ENCODE measurements around the gene CHMP4B.

Gene CHMP4B, protein sequence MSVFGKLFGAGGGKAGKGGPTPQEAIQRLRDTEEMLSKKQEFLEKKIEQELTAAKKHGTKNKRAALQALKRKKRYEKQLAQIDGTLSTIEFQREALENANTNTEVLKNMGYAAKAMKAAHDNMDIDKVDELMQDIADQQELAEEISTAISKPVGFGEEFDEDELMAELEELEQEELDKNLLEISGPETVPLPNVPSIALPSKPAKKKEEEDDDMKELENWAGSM

DNA sequence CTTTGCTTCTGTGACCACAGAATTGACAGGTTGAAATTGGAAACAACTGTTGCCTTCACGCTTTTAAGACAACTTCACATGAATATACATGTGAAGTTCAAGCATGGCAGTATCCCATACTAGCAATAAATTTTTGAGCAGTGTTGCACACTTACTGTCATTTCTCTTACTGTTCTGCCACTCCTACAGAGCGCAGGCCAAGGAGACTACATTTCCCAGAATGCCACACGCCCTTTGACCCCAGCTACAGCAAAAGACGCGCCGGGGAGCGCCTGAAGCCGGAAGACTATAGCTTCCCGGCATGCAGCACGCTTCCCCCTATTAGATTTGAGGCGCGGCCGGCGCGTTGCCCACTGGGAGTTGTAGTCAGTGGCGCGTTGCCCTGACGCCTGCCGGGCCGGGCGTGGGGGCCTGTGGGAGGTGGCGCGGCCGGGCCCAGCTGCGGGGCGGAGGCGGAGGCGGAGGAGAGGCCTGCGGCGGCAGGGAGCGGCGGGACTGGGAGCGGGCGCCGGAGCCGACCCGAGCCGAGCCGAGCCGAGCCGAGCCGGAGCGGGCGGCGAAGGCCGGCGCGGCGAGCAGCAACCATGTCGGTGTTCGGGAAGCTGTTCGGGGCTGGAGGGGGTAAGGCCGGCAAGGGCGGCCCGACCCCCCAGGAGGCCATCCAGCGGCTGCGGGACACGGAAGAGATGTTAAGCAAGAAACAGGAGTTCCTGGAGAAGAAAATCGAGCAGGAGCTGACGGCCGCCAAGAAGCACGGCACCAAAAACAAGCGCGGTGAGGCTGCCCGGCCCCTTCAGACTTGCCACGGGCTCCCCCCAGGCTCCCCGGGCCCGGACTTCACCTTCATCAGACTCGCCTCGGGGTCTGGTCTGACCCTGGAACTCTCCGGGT is at the start of gene CHMP4B:
Gene CHMP4B, plus strand, starts transcription at position 464 of the 891 bp plus-strand sequence. Its CDS starts 121 bp downstream, at position 585.
- peak; percentile 98 for ATAC-seq

DNA sequence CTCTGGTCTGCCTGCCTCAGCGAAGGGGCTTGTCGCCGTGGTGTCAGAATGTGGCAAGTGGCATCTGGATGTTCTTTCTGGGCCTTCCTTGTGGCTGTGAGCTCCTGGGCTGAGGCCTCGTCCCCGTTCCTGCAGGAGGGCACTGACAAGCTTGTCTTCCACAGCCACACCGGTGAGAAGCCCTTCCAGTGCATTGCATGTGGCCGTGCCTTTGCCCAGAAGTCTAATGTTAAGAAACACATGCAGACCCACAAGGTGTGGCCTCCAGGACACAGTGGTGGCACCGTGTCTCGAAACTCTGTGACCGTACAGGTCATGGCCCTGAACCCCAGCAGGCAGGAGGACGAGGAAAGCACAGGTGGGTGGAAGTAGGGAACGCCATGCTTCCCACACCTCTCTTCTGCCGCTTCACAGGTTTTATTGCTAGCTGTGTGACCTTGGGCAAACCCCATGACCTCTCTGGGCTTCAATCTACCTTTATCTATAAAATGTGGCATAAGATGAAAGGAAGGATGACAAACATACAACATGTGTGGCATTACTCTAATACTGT is 49.4 kb upstream of the CHMP4B start:
- Mint-ChIP-seq H3K36me3 (peaks cover 26% of the 10 kb centered on the region), H3K27ac (no peak overlapping the region), H3K9me3 (no peaks in the 10 kb centered on the region), H3K4me3 (no peak overlapping the region), H3K4me1 (no peaks in the 10 kb centered on the region)
- no peak for ATAC-seq
- no peak for DNase-seq (ENCODE audit: low spot score in 2 of 2)

More for the DNA sequence above, at the start of gene CHMP4B:
- H3K36me3 Mint-ChIP-seq, result peaks cover 44% of the 10 kb centered on the region
- DNase-seq (ENCODE audit: low spot score in 2 of 2), result peak; percentile 93 to 98
- H3K9me3 Mint-ChIP-seq, result no peaks in the 10 kb centered on the region
- H3K4me3 Mint-ChIP-seq, result peak within 1 kb of the TSS; percentile 100
- H3K27ac Mint-ChIP-seq, result peak within 1 kb of the TSS; percentile 100
- H3K4me1 Mint-ChIP-seq, result peaks cover 42% of the 10 kb centered on the region

DNA sequence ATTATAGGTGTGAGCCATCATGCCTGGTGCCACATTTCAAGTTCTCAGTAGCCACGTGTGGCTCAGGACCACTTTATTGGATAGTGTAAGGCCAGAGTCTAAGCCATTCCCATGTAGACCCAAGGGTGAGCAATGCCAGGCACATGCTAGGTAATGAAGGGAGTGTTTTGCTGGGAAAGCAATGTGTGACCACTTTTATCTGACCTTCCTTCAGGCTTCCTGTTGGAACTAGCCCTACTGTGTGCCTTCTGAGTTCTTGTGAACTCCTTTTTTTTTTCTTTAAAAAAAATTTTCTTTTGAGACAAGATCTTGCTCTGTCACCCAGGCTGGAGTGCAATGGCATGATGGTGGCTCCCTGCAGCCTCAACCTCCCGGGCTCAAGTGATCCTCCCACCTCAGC is 46.0 kb upstream of the CHMP4B start:
- no peak overlapping the region for H3K4me3 Mint-ChIP-seq
- DNase-seq (ENCODE audit: low spot score in 2 of 2), result no peak

DNA sequence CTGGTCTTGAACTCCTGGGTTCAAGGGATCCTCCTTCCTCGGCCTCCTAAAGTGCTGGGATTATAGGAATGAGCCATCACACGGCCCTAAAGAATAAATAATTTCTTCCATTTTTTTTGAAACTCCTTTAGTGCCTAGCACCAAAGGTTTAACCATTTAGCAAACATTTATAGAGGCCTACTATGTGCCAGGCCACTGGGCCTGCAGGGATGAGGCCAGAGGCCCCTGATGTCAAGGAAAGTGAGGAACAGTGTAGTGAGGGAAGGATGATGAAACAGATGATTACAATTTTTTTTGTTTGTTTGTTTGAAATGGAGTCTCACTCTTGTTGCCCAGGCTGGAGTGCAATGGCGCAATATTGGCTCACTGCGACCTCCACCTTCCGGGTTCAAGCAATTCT is 45.6 kb upstream of the CHMP4B start:
- ATAC-seq (no peak), DNase-seq (ENCODE audit: low spot score in 2 of 2) (no peak)
- Mint-ChIP-seq H3K27ac (no peak overlapping the region), H3K36me3 (peaks cover 42% of the 10 kb centered on the region), H3K9me3 (no peaks in the 10 kb centered on the region), H3K4me1 (no peaks in the 10 kb centered on the region), H3K4me3 (no peak overlapping the region)

More for the DNA sequence above, 46.0 kb upstream of the CHMP4B start:
- no peak for ATAC-seq
- Mint-ChIP-seq H3K36me3 (peaks cover 43% of the 10 kb centered on the region), H3K4me1 (no peaks in the 10 kb centered on the region), H3K9me3 (no peaks in the 10 kb centered on the region), H3K27ac (no peak overlapping the region)

DNA sequence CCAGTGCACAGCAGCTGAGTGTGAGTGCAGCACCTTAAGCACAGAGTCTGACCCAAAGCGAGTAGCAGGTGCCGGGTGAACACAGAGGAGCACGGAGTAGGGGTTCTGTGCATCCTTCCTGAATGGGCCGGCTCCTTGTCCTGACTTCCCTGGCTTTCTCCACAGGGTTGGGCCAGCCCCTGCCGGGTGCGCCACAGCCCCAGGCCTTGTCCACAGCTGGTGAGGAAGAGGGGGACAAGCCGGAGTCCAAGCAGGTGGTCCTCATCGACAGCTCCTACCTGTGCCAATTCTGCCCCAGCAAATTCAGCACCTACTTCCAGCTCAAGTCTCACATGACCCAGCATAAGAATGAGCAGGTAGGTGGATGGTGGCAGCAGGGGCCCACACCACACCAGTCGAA is 44.5 kb upstream of the CHMP4B start:
- Mint-ChIP-seq H3K36me3 (peaks cover 33% of the 10 kb centered on the region), H3K9me3 (no peaks in the 10 kb centered on the region), H3K4me1 (no peaks in the 10 kb centered on the region), H3K27ac (no peak overlapping the region), H3K4me3 (no peak overlapping the region)
- DNase-seq (ENCODE audit: low spot score in 2 of 2), result no peak
- no peak for ATAC-seq

DNA sequence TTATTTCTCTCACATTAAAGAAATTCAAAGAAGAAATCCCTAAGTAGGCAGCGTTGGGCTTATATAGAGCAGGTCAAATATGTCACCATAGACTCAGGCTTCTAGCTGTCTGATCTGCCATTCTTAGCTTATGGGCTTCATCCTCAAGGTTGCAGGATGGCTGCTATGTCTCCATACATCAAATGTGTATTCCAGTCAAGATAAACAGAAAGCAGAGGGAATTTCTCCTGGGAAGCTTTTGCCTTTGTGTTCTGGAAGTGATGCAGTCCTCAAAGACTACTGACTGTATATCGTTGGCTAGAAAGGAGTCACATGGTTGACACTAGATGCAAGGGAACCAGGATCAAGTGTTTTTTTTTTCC is 43.4 kb upstream of the CHMP4B start:
- DNase-seq (ENCODE audit: low spot score in 2 of 2) (no peak), ATAC-seq (no peak)
- Mint-ChIP-seq H3K27ac (no peak overlapping the region), H3K4me1 (peaks cover 2% of the 10 kb centered on the region), H3K9me3 (no peaks in the 10 kb centered on the region), H3K4me3 (no peak overlapping the region), H3K36me3 (peaks cover 25% of the 10 kb centered on the region)

DNA sequence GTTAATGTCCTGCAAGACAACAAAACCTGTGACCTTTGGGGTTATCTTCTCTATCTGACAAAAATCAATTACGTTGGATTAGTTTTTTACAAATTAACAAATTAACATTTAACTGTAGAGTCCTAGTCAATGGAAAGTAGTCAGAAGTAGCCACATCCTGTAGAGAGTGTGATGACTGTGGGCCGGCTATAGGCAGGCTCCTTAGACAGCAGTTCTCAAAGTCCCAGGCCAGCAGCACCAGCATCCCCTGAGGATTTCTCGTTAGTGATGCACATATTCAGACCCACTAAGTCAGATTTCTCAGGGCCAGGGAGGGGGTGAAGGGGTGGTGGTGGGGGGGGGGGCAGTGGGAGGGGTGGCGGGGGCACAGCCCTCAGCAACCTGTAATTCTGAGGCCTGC is 42.1 kb upstream of the CHMP4B start:
- Mint-ChIP-seq H3K27ac (no peak overlapping the region), H3K9me3 (no peaks in the 10 kb centered on the region), H3K4me3 (no peak overlapping the region), H3K36me3 (peaks cover 25% of the 10 kb centered on the region), H3K4me1 (peaks cover 10% of the 10 kb centered on the region)
- no peak for DNase-seq (ENCODE audit: low spot score in 2 of 2)
- no peak for ATAC-seq

DNA sequence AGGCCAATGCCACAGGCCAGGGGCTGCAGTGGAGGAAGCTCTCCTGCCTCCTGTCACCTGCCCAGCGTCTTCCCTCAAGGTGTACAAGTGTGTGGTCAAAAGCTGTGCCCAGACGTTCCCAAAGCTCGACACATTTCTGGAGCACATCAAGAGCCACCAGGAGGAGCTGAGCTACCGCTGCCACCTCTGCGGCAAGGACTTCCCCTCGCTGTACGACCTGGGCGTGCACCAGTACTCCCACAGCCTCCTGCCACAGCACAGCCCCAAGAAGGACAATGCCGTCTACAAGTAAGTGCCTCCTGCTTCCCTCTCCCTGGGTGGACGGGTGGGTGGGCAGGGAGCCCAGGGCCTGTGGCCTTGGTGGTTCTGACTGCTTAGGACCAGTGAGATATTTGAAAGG is 41.1 kb upstream of the CHMP4B start:
- Mint-ChIP-seq H3K9me3 (no peaks in the 10 kb centered on the region), H3K36me3 (peaks cover 25% of the 10 kb centered on the region), H3K4me3 (no peak overlapping the region), H3K27ac (no peak overlapping the region), H3K4me1 (peaks cover 10% of the 10 kb centered on the region)
- DNase-seq (ENCODE audit: low spot score in 2 of 2) (no peak), ATAC-seq (no peak)

DNA sequence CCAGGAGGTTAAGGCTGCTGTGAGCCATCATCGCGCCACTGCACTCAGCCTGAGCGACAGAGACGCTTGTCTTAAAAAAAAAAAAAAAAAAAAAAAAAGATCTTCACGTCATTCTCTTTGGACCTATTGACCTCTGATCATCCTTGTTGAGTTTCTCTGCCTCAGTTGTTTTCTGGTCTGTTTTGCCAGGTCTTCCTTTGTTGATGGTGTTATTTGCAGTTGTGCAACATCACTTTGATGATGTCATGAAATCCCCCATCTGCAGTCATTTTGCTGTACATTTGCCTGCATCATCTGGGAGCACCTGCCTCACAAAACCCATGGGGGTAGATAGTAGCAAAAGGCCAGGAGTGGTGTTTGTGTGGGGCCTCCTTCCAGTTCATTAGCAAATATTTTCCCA is 39.2 kb upstream of the CHMP4B start:
- Mint-ChIP-seq H3K27ac (no peak overlapping the region), H3K4me1 (peaks cover 10% of the 10 kb centered on the region), H3K4me3 (no peak overlapping the region), H3K9me3 (no peaks in the 10 kb centered on the region), H3K36me3 (peaks cover 16% of the 10 kb centered on the region)
- ATAC-seq (no peak), DNase-seq (ENCODE audit: low spot score in 2 of 2) (no peak)

DNA sequence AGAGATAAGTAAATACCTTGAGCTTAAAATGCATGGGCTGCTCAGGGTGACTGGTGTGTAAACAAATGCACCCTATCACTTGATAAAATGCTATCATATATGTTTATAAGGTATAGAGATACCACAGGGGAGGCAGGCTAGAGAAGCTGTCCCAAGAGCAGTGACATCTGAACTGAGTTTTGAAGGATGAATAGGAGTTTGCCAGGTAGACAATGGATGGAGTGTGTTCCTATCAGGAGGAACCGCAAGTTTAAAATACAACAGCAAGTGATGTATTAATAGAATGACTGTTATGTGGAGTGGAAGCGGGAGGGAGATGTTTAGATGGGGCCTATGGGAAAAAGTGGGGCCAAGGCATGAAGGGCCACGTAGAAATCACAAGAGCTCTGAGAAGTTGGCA is 38.7 kb upstream of the CHMP4B start:
- Mint-ChIP-seq H3K9me3 (no peaks in the 10 kb centered on the region), H3K4me1 (peaks cover 10% of the 10 kb centered on the region), H3K27ac (no peak overlapping the region), H3K4me3 (no peak overlapping the region), H3K36me3 (peaks cover 11% of the 10 kb centered on the region)
- no peak for ATAC-seq
- DNase-seq (ENCODE audit: low spot score in 2 of 2), result no peak

DNA sequence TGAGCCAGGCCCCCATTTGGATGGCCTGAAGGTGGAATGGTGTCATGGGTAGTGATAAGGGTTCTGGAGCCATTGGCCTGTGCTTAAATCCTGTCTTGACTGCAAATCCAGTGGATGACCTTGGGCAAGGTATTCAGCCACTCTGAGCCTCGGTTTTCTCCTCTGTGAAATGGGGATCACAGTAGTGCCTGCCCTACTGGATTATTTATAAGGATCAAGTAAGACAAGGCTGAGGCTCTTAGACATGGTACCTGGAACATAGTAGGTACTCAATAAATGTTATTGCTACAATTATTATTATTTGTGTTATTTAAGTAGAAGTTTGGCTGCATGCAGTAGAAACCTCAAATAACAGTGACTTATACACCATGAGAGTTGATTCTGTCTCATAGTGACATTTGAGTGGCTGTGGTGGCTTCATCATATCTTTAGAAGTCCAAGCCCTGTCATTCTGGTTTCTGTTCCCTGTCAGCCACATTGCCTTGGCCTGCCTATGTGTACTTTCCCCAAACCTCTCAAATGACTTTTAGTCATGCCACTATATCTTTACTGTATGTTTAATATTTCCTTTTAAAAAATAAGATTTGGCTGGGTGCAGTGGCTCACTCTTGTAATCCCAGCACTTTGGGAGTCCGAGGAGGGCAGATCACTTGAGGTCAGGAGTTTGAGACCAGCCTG is 37.6 kb upstream of the CHMP4B start:
- no peak overlapping the region for H3K4me3 Mint-ChIP-seq
- H3K4me1 Mint-ChIP-seq, result peaks cover 12% of the 10 kb centered on the region
- no peak overlapping the region for H3K27ac Mint-ChIP-seq
- H3K36me3 Mint-ChIP-seq, result peaks cover 1% of the 10 kb centered on the region
- DNase-seq (ENCODE audit: low spot score in 2 of 2), result no peak
- no peaks in the 10 kb centered on the region for H3K9me3 Mint-ChIP-seq
- ATAC-seq, result peak; percentile 96

DNA sequence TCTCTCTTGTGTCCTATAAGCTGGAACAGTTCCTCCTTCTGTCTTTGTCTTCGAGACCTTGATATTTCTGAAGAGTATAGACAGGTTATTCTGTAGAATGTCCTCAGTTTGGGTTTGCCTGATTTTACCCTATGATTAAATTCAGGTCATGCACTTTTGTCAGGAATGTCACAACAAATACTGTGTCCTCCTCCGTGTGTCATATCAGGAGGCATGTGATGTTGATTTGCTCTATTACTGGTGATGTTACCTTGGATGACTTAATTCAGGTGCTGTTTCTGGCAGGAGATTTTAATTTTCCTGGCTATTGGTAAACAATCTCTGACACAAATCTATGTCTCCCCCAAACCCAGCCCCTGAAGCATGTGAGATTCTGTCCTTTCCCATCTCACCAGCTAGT is 33.3 kb upstream of the CHMP4B start:
- H3K9me3 Mint-ChIP-seq, result no peaks in the 10 kb centered on the region
- no peak for ATAC-seq
- no peak for DNase-seq (ENCODE audit: low spot score in 2 of 2)
- H3K4me1 Mint-ChIP-seq, result peaks cover 24% of the 10 kb centered on the region
- H3K27ac Mint-ChIP-seq, result peak overlapping the region; percentile 87
- peaks cover 6% of the 10 kb centered on the region for H3K36me3 Mint-ChIP-seq
- H3K4me3 Mint-ChIP-seq, result no peak overlapping the region

DNA sequence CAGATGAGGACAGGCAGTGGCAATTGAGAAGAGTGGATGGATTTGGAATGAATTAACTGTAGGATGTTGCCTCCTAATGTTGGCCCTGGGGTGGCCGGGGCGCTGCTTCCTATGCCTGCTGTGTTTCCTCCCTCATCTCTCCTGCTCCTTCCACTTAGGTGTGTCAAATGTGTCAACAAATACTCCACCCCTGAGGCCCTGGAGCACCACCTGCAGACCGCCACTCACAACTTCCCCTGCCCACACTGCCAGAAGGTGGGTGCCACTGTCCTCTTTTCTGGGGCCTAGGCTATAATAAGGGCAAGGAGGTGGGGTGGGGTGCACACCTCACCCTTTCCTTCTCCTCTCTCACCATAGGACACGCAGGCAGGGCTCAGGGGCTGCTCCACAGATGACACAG is 30.0 kb upstream of the CHMP4B start:
- Mint-ChIP-seq H3K4me3 (no peak overlapping the region), H3K27ac (no peak overlapping the region), H3K36me3 (peaks cover 6% of the 10 kb centered on the region), H3K4me1 (peaks cover 24% of the 10 kb centered on the region), H3K9me3 (no peaks in the 10 kb centered on the region)
- ATAC-seq (no peak), DNase-seq (ENCODE audit: low spot score in 2 of 2) (no peak)

DNA sequence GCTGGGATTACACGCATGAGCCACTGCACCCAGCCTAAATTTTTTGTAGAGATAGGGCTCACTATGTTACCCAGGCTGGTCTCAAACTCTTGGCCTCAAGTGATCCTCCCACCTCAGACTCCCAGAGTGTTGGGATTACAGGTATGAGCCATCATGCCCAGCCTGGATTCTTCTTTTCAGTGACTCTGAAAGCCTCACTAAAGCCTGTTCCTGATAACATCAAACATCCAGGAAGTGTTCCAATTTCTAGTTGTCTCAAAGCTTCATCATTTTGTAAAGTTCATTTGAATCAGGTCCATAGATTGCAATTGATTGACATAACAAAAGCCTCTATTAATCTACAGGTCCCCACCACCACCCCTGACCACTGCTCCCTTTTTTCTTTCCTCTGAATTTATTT is 29.2 kb upstream of the CHMP4B start:
- H3K36me3 Mint-ChIP-seq, result peaks cover 6% of the 10 kb centered on the region
- no peaks in the 10 kb centered on the region for H3K9me3 Mint-ChIP-seq
- ATAC-seq (no peak), DNase-seq (ENCODE audit: low spot score in 2 of 2) (no peak)
- no peak overlapping the region for H3K27ac Mint-ChIP-seq
- H3K4me1 Mint-ChIP-seq, result peaks cover 28% of the 10 kb centered on the region
- H3K4me3 Mint-ChIP-seq, result no peak overlapping the region

DNA sequence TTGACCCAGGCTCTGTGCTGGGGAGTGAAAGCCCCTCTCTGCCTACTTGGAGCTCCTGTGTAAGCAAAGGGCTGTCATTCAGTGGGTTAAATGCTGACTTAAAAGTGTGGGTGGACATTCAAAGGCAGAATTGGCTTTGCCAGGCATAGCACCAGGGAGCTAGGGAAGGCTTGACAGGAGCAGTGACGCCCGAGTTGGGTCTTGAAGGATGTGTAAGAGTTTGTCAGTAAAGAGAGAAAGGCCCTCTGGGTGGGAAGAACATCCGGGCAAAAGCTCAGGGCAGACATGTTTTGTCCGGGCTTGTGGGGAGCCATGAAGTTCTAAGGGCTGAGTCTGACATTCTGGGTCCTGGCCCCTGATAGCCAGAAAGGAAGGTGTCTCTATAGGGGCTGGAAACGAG is 27.9 kb upstream of the CHMP4B start:
- peaks cover 41% of the 10 kb centered on the region for H3K4me1 Mint-ChIP-seq
- H3K27ac Mint-ChIP-seq, result no peak overlapping the region
- H3K36me3 Mint-ChIP-seq, result peaks cover 6% of the 10 kb centered on the region
- H3K9me3 Mint-ChIP-seq, result no peaks in the 10 kb centered on the region
- no peak overlapping the region for H3K4me3 Mint-ChIP-seq
- DNase-seq (ENCODE audit: low spot score in 2 of 2) (no peak), ATAC-seq (no peak)

All from stimulated activated effector memory CD8-positive, alpha-beta T cell treated with anti-CD3 and anti-CD28 coated beads, Interleukin-12 subunit alpha, Interleukin-12 subunit beta, amount 100 ng/mL, for 72 hours (primary cell).